CD4-positive, CD25-positive, alpha-beta regulatory T cell (primary cell): Measurements from ENCODE around the gene ZNF624. TPM values are rescaled to one million over a fixed set of nuclear protein-coding genes. Genes with fewer than 3 reads are reported as not detected.

Experiments used
- ATAC-seq, 2 donors: fragments of 150-1000 bp; cut with Tn5 transposase; one replicate each; pipeline ENCODE4 v1.10.0; 2021; ENCODE audit warnings: low read depth in 2 of 2, moderate number of reproducible peaks in 2 of 2, moderate library complexity in 1 of 2
- DNase-seq, 3 donors: peaks; one replicate each; pipeline versions ENCODE4 v3.0.0 to v3.0.0-alpha.2; 2012 to 2022; ENCODE audit warnings: mixed read lengths in 1 of 3
- H3K27ac ChIP-seq: one replicate; pipeline ENCODE4 v1.7.0; 2013; ENCODE audit warnings: mild to moderate bottlenecking, low read length; ENCODE audit not compliant: insufficient read depth, poor library complexity, severe bottlenecking
- H3K27me3 ChIP-seq: one replicate; pipeline ENCODE4 v1.7.0; 2013; ENCODE audit warnings: low read length; ENCODE audit not compliant: control insufficient read depth, insufficient read depth
- H3K36me3 ChIP-seq: one replicate; pipeline ENCODE4 v1.7.0; 2013; ENCODE audit warnings: mild to moderate bottlenecking, low read length, moderate library complexity; ENCODE audit not compliant: control insufficient read depth, insufficient read depth
- H3K4me1 ChIP-seq: 2 replicates; pipeline ENCODE4 v1.7.0; 2013; ENCODE audit warnings: mild to moderate bottlenecking, low read length; ENCODE audit not compliant: insufficient read depth, control insufficient read depth, poor library complexity, severe bottlenecking
- H3K4me3 ChIP-seq: one replicate; pipeline ENCODE4 v1.7.0; 2013; ENCODE audit warnings: low read depth, mild to moderate bottlenecking, low read length, moderate library complexity
- H3K9me3 ChIP-seq, 2 experiments: 1 replicate in 1 of 2; 2 replicates in 1 of 2; pipeline ENCODE4 v1.7.0; 2013; ENCODE audit warnings: low read length in 2 of 2, mild to moderate bottlenecking in 1 of 2, moderate library complexity in 1 of 2; ENCODE audit not compliant: control insufficient read depth in 2 of 2
- H3K27ac Mint-ChIP-seq, 3 donors: one replicate each; pipeline ENCODE4 v1.8.0; 2020 to 2022; ENCODE audit warnings: mild to moderate bottlenecking in 3 of 3, mixed read lengths in 3 of 3, moderate library complexity in 2 of 3
- H3K27me3 Mint-ChIP-seq: one replicate; pipeline ENCODE4 v1.8.0; 2022; ENCODE audit warnings: mild to moderate bottlenecking, mixed read lengths
- H3K36me3 Mint-ChIP-seq: one replicate; pipeline ENCODE4 v1.8.0; 2020; ENCODE audit warnings: mixed read lengths
- H3K4me1 Mint-ChIP-seq, 4 donors: one replicate each; pipeline ENCODE4 v1.8.0; 2020 to 2022; ENCODE audit warnings: mixed read lengths in 4 of 4, mild to moderate bottlenecking in 1 of 4
- H3K4me3 Mint-ChIP-seq, 4 donors: one replicate each; pipeline ENCODE4 v1.8.0; 2020 to 2022; ENCODE audit warnings: mild to moderate bottlenecking in 4 of 4, mixed read lengths in 4 of 4, moderate library complexity in 3 of 4
- H3K9me3 Mint-ChIP-seq, 7 donors: one replicate each; pipeline ENCODE4 v1.8.0; 2020 to 2022; ENCODE audit warnings: mixed read lengths in 7 of 7, mild to moderate bottlenecking in 3 of 7, moderate library complexity in 2 of 7
- polyA plus RNA-seq, 4 donors: library from polyadenylated mRNA; unstranded; fragments of 300-500 nt; fragmentation: Illumina TruSeq; gene quantifications; one replicate each; pipeline ENCODE4 v1.2.3, GENCODE V29; 2021
- total RNA-seq: library from RNA; stranded (reverse); gene quantifications from one replicate; pipeline ENCODE4 v1.2.3, GENCODE V29; 2022

ZNF624 gene
- total and polyA plus RNA-seq, 5 donors from 2014 or later: 2.5 to 6.2 (median 4.4) TPM

DNA sequence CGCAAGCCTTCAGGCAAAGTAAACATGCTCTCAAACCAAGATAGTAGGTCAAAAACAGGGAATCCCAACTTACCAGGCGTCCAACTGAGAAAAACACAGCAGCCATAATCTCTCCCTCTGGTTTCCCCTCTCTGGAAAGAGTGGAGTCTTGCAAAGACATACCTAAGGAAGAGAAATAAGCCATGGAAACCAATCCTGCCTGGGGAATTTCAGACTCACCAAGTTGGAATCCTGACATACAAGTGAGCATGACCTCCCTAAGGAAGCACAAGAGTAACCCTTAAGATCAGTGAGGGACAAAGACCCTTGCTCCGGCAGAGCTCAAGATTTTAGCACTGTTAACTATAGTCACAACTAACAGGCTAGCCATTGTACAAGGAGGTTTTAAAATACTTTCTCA lies 4.1 kb downstream of the ZNF624 start:
- Histone ChIP-seq H3K9me3 (no peaks in the 10 kb centered on the region), H3K27me3 (no peaks in the 10 kb centered on the region), H3K4me1 (peaks cover 19% of the 10 kb centered on the region), H3K36me3 (peaks cover 16% of the 10 kb centered on the region), H3K27ac (no peak overlapping the region), H3K4me3 (no peak overlapping the region)
- ATAC-seq (no peak), DNase-seq (no peak)
- Mint-ChIP-seq H3K36me3 (peaks cover 8% of the 10 kb centered on the region), H3K9me3 (no peaks in the 10 kb centered on the region), H3K4me3 (no peak overlapping the region), H3K4me1 (peaks cover 10 to 27% (median 17%) of the 10 kb centered on the region in 4 donors), H3K27ac (no peak overlapping the region), H3K27me3 (peaks cover 9% of the 10 kb centered on the region)

DNA sequence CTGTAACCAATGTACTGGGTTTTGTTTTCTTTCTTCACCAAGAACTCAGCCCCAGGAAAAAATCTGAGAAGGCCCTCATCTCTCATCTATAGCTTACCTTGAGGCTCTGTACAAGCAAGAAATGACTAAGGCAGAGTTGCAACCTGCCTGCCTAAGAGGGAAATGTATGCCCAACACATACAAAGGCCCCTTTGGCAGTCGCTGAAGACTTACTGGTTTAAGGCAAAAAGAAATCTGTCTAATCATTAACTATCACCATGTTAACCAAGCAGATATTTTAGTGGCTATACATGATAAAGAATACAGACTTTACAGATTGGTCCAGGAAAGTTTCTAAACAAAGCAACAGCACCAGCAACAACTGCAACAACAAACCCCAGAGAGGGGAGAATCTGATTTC lies 14.2 kb downstream of the ZNF624 start:
- Mint-ChIP-seq H3K4me3 (no peak overlapping the region), H3K27ac (no peak overlapping the region), H3K27me3 (no peaks in the 10 kb centered on the region), H3K36me3 (peaks cover 61% of the 10 kb centered on the region), H3K9me3 (peaks cover 0 to 7% (median 4%) of the 10 kb centered on the region in 7 donors), H3K4me1 (peaks cover 0 to 10% (median 6%) of the 10 kb centered on the region in 4 donors)
- Histone ChIP-seq H3K36me3 (peaks cover 16% of the 10 kb centered on the region), H3K4me3 (no peak overlapping the region), H3K27me3 (no peaks in the 10 kb centered on the region), H3K9me3 (peaks cover 16 to 26% of the 10 kb centered on the region in 2 experiments), H3K27ac (no peak overlapping the region), H3K4me1 (no peaks in the 10 kb centered on the region)
- DNase-seq (no peak), ATAC-seq (no peak)

DNA sequence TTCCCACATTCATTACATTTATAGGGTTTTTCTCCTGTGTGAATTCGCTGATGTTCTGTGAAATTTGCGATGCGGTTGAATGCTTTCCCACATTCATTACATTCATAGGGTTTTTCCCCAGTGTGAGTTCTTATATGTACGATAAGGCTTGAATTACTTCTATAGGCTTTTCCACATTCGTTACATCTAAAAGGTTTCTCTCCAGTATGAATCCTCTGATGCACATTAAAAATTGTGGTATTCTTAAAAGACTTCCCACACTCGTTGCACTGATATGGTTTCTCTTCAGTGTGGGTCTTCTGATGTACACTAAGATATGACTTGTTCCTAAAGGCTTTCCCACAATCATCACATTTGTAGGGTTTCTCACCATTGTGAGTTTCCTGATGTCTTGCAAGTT lies 30.4 kb downstream of the ZNF624 start:
- H3K4me3 ChIP-seq: no peak overlapping the region
- no peaks in the 10 kb centered on the region for H3K27me3 ChIP-seq
- peaks cover 42% of the 10 kb centered on the region for H3K36me3 ChIP-seq
- Mint-ChIP-seq H3K27me3 (no peaks in the 10 kb centered on the region), H3K36me3 (peaks cover 45% of the 10 kb centered on the region), H3K9me3 (peaks cover 0 to 78% (median 32%) of the 10 kb centered on the region in 7 donors), H3K4me3 (no peak overlapping the region), H3K27ac (no peak overlapping the region), H3K4me1 (no peaks in the 10 kb centered on the region)
- ATAC-seq (no peak), DNase-seq (no peak)
- H3K4me1 ChIP-seq: no peaks in the 10 kb centered on the region
- no peak overlapping the region for H3K27ac ChIP-seq
- H3K9me3 ChIP-seq: peaks cover 76 to 93% of the 10 kb centered on the region in 2 experiments

DNA sequence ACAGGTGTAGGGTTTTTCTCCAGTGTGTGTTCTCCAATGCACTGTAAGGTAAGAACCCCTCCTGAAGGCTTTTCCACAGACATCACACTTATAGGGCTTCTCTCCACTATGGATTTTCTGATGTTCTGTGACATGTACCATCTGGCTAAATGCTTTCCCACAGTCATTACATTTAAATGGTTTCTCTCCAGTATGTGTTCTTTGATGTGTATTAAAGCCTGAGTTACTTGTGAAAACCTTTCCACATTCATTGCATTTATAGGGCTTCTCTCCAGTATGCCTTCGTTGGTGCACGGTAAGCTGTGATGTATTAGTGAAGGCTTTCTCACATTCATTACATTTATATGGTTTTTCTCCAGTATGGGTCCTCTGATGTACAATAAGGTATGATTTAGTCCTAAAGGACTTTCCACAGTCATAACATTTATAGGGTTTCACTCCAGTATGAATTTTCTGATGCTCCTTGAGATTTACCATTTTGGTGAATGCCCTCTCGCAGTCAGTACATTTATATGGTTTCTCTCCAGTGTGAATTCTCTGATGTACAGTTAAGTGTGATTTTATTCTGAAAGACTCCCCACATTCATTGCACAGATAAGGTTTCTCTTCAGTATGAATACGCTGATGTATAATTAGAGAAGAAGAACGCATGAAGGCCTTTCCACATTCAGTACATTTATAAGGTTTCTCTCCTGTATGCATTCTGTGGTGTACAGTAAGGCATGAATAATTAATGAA lies 30.9 kb downstream of the ZNF624 start:
- Histone ChIP-seq H3K36me3 (peaks cover 40% of the 10 kb centered on the region), H3K27me3 (no peaks in the 10 kb centered on the region)
- H3K4me3 Mint-ChIP-seq: no peak overlapping the region

DNA sequence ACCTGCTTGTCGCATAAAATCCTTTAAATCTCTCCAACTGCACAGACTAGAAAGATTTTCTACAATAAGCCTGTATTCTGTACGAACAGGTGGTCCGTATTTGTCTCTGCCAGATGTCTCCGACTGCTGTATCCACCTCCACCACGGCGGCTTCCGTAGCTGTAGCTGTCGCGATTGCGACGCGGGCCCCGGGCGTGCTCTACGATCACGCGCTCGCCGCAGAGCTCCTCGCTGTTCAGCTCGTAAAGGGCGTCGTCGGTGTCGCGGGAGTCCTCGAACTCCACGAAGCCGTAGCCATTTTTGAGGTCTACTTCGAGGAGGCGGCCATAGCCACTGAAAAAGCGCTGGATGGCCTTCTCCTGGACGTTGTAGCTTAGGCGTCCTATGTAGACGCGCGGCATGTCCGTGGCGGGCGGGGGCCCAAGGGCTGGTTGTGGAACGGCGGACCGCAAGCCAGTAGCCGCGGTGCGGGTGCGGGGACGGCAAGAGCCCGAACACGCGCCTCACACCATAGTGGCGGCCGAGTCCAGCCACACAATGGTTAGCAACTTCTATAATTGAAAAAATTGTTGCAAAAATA lies 36.1 kb downstream of the ZNF624 start:
- H3K27me3 ChIP-seq: no peaks in the 10 kb centered on the region
- no peaks in the 10 kb centered on the region for H3K4me1 Mint-ChIP-seq
- H3K9me3 Mint-ChIP-seq: peaks cover 0 to 69% (median 29%) of the 10 kb centered on the region in 7 donors
- no peaks in the 10 kb centered on the region for H3K36me3 ChIP-seq
- no peak overlapping the region for H3K27ac Mint-ChIP-seq
- H3K27me3 Mint-ChIP-seq: no peaks in the 10 kb centered on the region
- H3K27ac ChIP-seq: no peak overlapping the region
- no peaks in the 10 kb centered on the region for H3K4me1 ChIP-seq
- peaks cover 59 to 82% of the 10 kb centered on the region in 2 experiments for H3K9me3 ChIP-seq
- ATAC-seq (no peak), DNase-seq (no peak)
- H3K36me3 Mint-ChIP-seq: peaks cover 15% of the 10 kb centered on the region
- H3K4me3 Mint-ChIP-seq: no peak overlapping the region
- no peak overlapping the region for H3K4me3 ChIP-seq

More for the DNA sequence above, 30.9 kb downstream of the ZNF624 start:
- Mint-ChIP-seq H3K27me3 (no peaks in the 10 kb centered on the region), H3K9me3 (peaks cover 0 to 74% (median 29%) of the 10 kb centered on the region in 7 donors), H3K4me1 (no peaks in the 10 kb centered on the region), H3K27ac (no peak overlapping the region), H3K36me3 (peaks cover 41% of the 10 kb centered on the region)
- H3K27ac ChIP-seq: no peak overlapping the region
- H3K4me1 ChIP-seq: no peaks in the 10 kb centered on the region
- ATAC-seq: no peak
- no peak overlapping the region for H3K4me3 ChIP-seq
- H3K9me3 ChIP-seq: peaks cover 74 to 93% of the 10 kb centered on the region in 2 experiments
- DNase-seq: no peak

DNA sequence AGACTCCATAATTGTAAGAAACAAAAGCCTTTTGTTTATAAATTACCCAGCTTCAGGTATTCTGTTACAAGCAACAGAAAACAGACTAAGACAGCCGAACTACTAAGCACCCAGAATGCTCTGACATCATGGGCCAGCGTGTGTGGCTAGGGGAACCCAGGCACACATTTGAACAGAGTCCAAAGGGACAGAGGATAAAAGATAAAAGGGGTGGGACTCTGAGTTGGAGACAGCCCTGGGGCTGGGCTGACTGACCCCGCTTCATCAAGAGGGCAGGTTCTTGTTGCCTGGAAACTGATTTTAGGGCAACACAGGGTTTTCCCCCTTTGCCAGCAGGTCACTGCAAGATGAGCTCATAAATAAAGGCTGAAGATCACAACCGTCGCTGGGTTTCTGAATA lies 54.1 kb downstream of the ZNF624 start:
- Histone ChIP-seq H3K4me3 (no peak overlapping the region), H3K27ac (no peak overlapping the region), H3K36me3 (no peaks in the 10 kb centered on the region), H3K27me3 (no peaks in the 10 kb centered on the region), H3K4me1 (no peaks in the 10 kb centered on the region), H3K9me3 (peaks cover 0 to under 1% of the 10 kb centered on the region in 2 experiments)
- no peaks in the 10 kb centered on the region for H3K4me1 Mint-ChIP-seq
- ATAC-seq: no peak
- H3K36me3 Mint-ChIP-seq: no peaks in the 10 kb centered on the region
- DNase-seq: no peak
- H3K9me3 Mint-ChIP-seq: peaks cover 0 to 10% (median 1%) of the 10 kb centered on the region in 7 donors
- no peak overlapping the region for H3K27ac Mint-ChIP-seq
- H3K27me3 Mint-ChIP-seq: peaks cover 10% of the 10 kb centered on the region
- no peak overlapping the region for H3K4me3 Mint-ChIP-seq

DNA sequence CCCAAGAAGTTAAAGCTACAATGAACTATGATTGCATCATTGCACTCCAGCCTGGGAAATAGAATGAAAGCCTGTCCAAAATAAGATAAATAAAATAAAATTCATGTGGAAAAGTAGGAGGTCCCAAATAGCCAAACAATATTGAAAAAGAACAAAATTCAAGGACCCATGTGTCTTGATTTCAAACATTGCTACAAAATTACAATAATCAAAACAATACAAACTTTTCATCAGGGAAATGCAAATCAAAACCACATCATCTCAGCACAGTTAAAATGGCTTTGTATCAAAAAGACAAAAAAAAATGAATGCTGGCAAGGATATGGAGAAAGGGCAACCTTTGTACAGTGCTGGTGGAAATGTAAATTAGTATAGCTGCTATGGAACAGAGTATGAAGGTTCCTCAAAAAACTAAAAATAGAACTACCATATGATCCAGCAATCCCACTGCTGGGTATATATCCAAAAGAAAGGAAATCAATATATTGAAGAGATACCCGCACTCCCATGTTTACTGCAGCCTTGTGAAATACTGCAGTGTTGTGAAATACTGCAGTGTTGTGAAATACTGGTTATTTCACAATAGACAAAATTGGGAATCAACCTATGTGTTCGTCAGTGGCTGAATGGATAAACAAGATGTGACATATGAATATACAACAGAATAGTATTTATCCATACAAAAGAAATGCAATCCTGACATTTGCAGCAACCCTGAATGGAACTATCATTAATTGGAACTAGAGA lies 60.1 kb downstream of the ZNF624 start:
- peaks cover 10% of the 10 kb centered on the region for H3K4me1 ChIP-seq
- Mint-ChIP-seq H3K36me3 (no peaks in the 10 kb centered on the region), H3K9me3 (no peaks in the 10 kb centered on the region), H3K27ac (no peak overlapping the region), H3K27me3 (peaks cover 41% of the 10 kb centered on the region), H3K4me3 (no peak overlapping the region), H3K4me1 (peaks cover 0 to 7% (median 2%) of the 10 kb centered on the region in 4 donors)
- no peak for DNase-seq
- peaks cover 8% of the 10 kb centered on the region for H3K27me3 ChIP-seq
- no peaks in the 10 kb centered on the region for H3K36me3 ChIP-seq
- no peaks in the 10 kb centered on the region for H3K9me3 ChIP-seq
- no peak overlapping the region for H3K4me3 ChIP-seq
- ATAC-seq: no peak
- H3K27ac ChIP-seq: no peak overlapping the region
